GM12878 (cell line): Measurements from ENCODE around the gene BPI. TPM values are rescaled to one million over a fixed set of nuclear protein-coding genes. Genes with fewer than 3 reads are reported as not detected.

Experiments
- ATAC-seq: fragments of 200-7000 bp; cut with Tn5 transposase; 3 replicates; pipeline ENCODE4 v1.9.1; 2020; ENCODE audit warnings: mild to moderate bottlenecking, moderate library complexity
- BruUV-seq: library from RNA; stranded (reverse); fragments of 400-500 nt; replicated peaks from 2 replicates; lab custom pipeline; 2021; lab: Mats Ljungman, UMichigan
- CTCF ChIA-PET: fragments of 300-600 bp; sonication (Branson Sonifier 250); formaldehyde crosslinking; extraction: SDS; loops from one replicate; lab custom pipeline; 2021; ENCODE audit warnings: inconsistent platforms; lab: Yijun Ruan, JAX
- POLR2A ChIA-PET: fragments of 350-600 bp; formaldehyde crosslinking; extraction: SDS; loops from one replicate; lab custom pipeline; 2021; ENCODE audit warnings: inconsistent platforms; lab: Charles Lee
- RAD21 ChIA-PET: fragments of 300-600 bp; sonication (Branson Sonifier 250); formaldehyde crosslinking; loops from one replicate; lab custom pipeline; 2023; ENCODE audit warnings: antibody characterized with exemption; ENCODE audit not compliant: unreplicated experiment; lab: Charles Lee
- SMC1A ChIA-PET: fragments of 300-600 bp; sonication (Branson Sonifier 250); formaldehyde crosslinking; loops from one replicate; lab custom pipeline; 2023; ENCODE audit not compliant: unreplicated experiment, uncharacterized antibody; lab: Charles Lee
- DNase-seq: peaks from one replicate; pipeline ENCODE4 v3.0.0-alpha.2; 2011; ENCODE audit warnings: low read depth, low spot score
- FAIRE-seq: peaks from 3 replicates; lab custom pipeline; 2011; peaks lifted over from hg19 to GRCh38; lab: Jason Lieb, UNC
- H2AFZ ChIP-seq: 2 replicates; pipeline ENCODE4 v1.6.0; 2011; ENCODE audit warnings: low read depth, low read length, control low read depth; ENCODE audit not compliant: control insufficient read depth
- H3K27ac ChIP-seq: 2 replicates; pipeline ENCODE4 v1.5.1; 2011; ENCODE audit warnings: control low read depth; ENCODE audit not compliant: control insufficient read depth, insufficient read depth
- H3K27me3 ChIP-seq, 2 experiments: replicated peaks in 1 of 2; 2 replicates each; pipeline versions ENCODE4 v1.6.0 to v1.6.1; 2011; ENCODE audit warnings: low read length in 1 of 2; ENCODE audit not compliant: control insufficient read depth in 2 of 2, insufficient read depth in 2 of 2
- H3K36me3 ChIP-seq, 2 experiments: 2 replicates each; pipeline ENCODE4 v1.5.1; 2011; ENCODE audit warnings: low read length in 1 of 2; ENCODE audit not compliant: control insufficient read depth in 2 of 2, insufficient read depth in 2 of 2
- H3K4me1 ChIP-seq: 2 replicates; pipeline ENCODE4 v1.6.1; 2011; ENCODE audit warnings: mild to moderate bottlenecking, low read length, moderate library complexity, mixed read lengths; ENCODE audit not compliant: control insufficient read depth, insufficient read depth
- H3K4me2 ChIP-seq: 2 replicates; pipeline ENCODE4 v1.6.0; 2011; ENCODE audit warnings: control low read depth; ENCODE audit not compliant: control insufficient read depth, insufficient read depth
- H3K4me3 ChIP-seq: fragments of 200-600 bp; sonication (generic); 2 replicates; pipeline ENCODE4 v1.5.1; 2016
- H3K79me2 ChIP-seq: 2 replicates; pipeline ENCODE4 v1.6.0; 2011; ENCODE audit warnings: low read length; ENCODE audit not compliant: control insufficient read depth, insufficient read depth
- H3K9ac ChIP-seq: 2 replicates; pipeline ENCODE4 v1.8.0; 2011; ENCODE audit warnings: low read length, control low read depth, mixed read lengths; ENCODE audit not compliant: control insufficient read depth, insufficient read depth
- H3K9me3 ChIP-seq: replicated peaks from 3 replicates; pipeline ENCODE4 v1.5.1; 2011; ENCODE audit warnings: mild to moderate bottlenecking, low read length; ENCODE audit not compliant: control insufficient read depth, insufficient read depth
- H4K20me1 ChIP-seq: 2 replicates; pipeline ENCODE4 v1.6.0; 2011; ENCODE audit not compliant: control insufficient read depth, insufficient read depth
- BHLHE40 ChIP-seq, 2 experiments: fragments of 450-650 bp in 1 of 2; IDR thresholded peaks; 2 replicates each; pipeline ENCODE4 v1.6.1; 2011 to 2017; ENCODE audit warnings: low read depth in 2 of 2, borderline replicate concordance in 1 of 2, improper control_type of control experiment in 1 of 2, low read length in 1 of 2, mild to moderate bottlenecking in 1 of 2
- FOS ChIP-seq: IDR thresholded peaks from 3 replicates; pipeline ENCODE4 v1.6.1; 2011; ENCODE audit warnings: borderline replicate concordance; ENCODE audit not compliant: insufficient read length; ENCODE audit errors: extremely low read depth
- PAX5 ChIP-seq: IDR thresholded peaks from 2 replicates; pipeline ENCODE4 v1.6.1; 2011; ENCODE audit warnings: low read depth, low read length, borderline replicate concordance
- ZNF384 ChIP-seq: IDR thresholded peaks from 2 replicates; pipeline ENCODE4 v1.6.1; 2012; ENCODE audit warnings: low read depth, mild to moderate bottlenecking, low read length, improper control_type of control experiment, borderline replicate concordance
- ZSCAN29 ChIP-seq: fragments of 450-650 bp; IDR thresholded peaks from 2 replicates; pipeline ENCODE4 v1.6.1; 2017; ENCODE audit warnings: mild to moderate bottlenecking, moderate library complexity
- WGBS: methylation state at CpG from one replicate; pipeline ENCODE4 v1.1.6; 2016; ENCODE audit warnings: low lambda C conversion rate; ENCODE audit not compliant: insufficient replicate concordance, insufficient coverage; ENCODE audit errors: missing lambda C conversion rate; 5-methylcytosine and 5-hydroxymethylcytosine counted together
- in situ Hi-C: fragments of 300-500 bp; cut with MboI; formaldehyde crosslinking; loops from 9 replicates; pipeline ENCODE4 v1.14.3; 2018; ENCODE audit warnings: mixed read lengths
- intact Hi-C: fragments of 100-400 bp; cut with micrococcal nuclease; formaldehyde crosslinking; loops from one replicate; pipeline ENCODE4 v1.14.2; 2022; ENCODE audit not compliant: unreplicated experiment
- polyA plus RNA-seq, 11 experiments: library from polyadenylated mRNA; depleted of rRNA in 4 of 11; unstranded in 6 of 11; stranded (reverse) in 5 of 11; fragments of >200 nt; fragmentation: Nextera tagmentation in 4 of 11; fragmentation: Illumina TruSeq in 1 of 11; extraction: Ambion mirVana in 4 of 11; extraction: Trizol in 1 of 11; gene quantifications; 1 replicate in 1 of 11; 2 replicates in 10 of 11; pipeline versions ENCODE4 v1.2.1 to v1.2.3, GENCODE V29; 2011 to 2016; ENCODE audit warnings: inconsistent platforms in 2 of 11, missing spikeins in 2 of 11, low read depth in 1 of 11
- total RNA-seq, 4 experiments: library from RNA; depleted of rRNA in 3 of 4; stranded (reverse); fragments of >200 nt in 3 of 4; fragmentation: Illumina TruSeq in 1 of 4; extraction: Trizol in 1 of 4; gene quantifications; 2 replicates each; pipeline versions ENCODE4 v1.2.1 to v1.2.3, GENCODE V29; 2013 to 2021
- TF ChIP-seq, protein P1 (sequence below): fragments of 450-650 bp; formaldehyde crosslinking; IDR thresholded peaks from 2 replicates; pipeline ENCODE4 v1.4.0; 2022; ENCODE audit warnings: mild to moderate bottlenecking, moderate library complexity
- TF ChIP-seq, protein P2 (sequence below): IDR thresholded peaks from 2 replicates; pipeline ENCODE4 v1.6.1; 2011; ENCODE audit warnings: borderline replicate concordance, low read depth, mild to moderate bottlenecking, moderate library complexity, mixed read lengths, low read length; ENCODE audit not compliant: insufficient read depth; ENCODE audit errors: extremely low read length
- TF ChIP-seq, protein P3 (sequence below): IDR thresholded peaks from 2 replicates; pipeline ENCODE4 v1.6.1; 2012; ENCODE audit warnings: low read depth, low read length, improper control_type of control experiment
- TF ChIP-seq, protein P4 (sequence below): fragments of 450-650 bp; IDR thresholded peaks from 2 replicates; pipeline ENCODE4 v1.6.1; 2017; ENCODE audit warnings: mild to moderate bottlenecking

BPI gene
- total and polyA plus RNA-seq, 10 of the 15 experiments (the other 5 are each of a cell fraction or from before 2014, with no cell fraction given), result not detected

DNA sequence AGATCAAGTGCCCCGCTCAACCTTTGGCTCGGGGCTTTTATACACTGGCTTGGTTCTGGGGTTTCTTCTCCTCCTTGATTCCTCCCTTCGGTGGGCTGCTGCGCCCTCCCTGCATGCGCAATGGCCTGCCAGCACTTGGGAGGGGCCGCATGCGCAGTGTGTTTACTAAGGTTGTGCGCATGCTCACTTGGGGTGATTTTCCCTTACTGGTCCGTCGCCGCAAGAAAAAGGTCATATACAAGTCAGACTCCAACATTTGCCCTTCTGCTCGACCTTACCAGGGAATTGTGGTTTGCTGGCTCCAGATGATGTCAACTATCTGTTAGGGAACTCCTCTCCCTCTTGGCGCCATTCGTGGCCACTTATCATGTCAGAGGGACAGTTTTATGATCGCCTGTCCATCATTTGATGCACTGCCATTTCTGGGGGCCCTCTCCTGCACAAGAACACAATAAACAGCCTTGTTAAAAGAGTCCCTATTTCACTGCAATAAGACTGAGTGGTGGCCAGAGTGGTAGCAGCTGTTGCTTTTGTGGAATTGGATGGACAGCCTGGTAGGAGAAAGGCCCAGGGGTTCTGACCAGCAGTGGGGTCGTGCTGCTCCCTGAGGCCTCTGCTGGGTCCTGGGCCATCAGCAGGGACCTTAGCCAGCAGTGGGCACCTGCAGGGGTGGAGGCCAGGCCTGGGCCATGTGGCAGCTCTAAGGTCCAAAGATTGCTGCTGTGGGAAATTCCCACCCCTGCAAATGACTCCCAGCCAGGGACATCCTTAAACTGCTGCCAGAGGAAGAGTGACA lies 39.6 kb downstream of the BPI start:
- ATAC-seq, result no peak
- no peaks in the 10 kb centered on the region for H3K4me1 ChIP-seq
- ChIA-PET RAD21 (no interaction called here), POLR2A (no interaction called here), SMC1A (no interaction called here), CTCF (no interaction called here)
- H3K9me3 ChIP-seq, result no peaks in the 10 kb centered on the region; the same call in 2 of the 3 replicates
- BruUV-seq, result no TSS peak
- no peak overlapping the region for H3K9ac ChIP-seq
- in situ Hi-C loops, result no loop called here
- 29% methylated on average over 16 of the region's 16 CpGs for WGBS
- no peaks in the 10 kb centered on the region for H3K36me3 ChIP-seq
- no peak overlapping the region for H3K27ac ChIP-seq
- H3K4me2 ChIP-seq, result no peak overlapping the region
- no peak overlapping the region for H2AFZ ChIP-seq
- no peaks in the 10 kb centered on the region for H3K79me2 ChIP-seq
- H4K20me1 ChIP-seq, result no peaks in the 10 kb centered on the region
- peaks cover 0 to 3% of the 10 kb centered on the region in 2 experiments; a peak in 1 of 4 replicates for H3K27me3 ChIP-seq
- intact Hi-C loops, result no loop called here
- no peak for DNase-seq
- FAIRE-seq, result no peak
- no peak for TF ChIP-seq ZNF384
- no peak for TF ChIP-seq ZSCAN29
- TF ChIP-seq, protein P1, sequence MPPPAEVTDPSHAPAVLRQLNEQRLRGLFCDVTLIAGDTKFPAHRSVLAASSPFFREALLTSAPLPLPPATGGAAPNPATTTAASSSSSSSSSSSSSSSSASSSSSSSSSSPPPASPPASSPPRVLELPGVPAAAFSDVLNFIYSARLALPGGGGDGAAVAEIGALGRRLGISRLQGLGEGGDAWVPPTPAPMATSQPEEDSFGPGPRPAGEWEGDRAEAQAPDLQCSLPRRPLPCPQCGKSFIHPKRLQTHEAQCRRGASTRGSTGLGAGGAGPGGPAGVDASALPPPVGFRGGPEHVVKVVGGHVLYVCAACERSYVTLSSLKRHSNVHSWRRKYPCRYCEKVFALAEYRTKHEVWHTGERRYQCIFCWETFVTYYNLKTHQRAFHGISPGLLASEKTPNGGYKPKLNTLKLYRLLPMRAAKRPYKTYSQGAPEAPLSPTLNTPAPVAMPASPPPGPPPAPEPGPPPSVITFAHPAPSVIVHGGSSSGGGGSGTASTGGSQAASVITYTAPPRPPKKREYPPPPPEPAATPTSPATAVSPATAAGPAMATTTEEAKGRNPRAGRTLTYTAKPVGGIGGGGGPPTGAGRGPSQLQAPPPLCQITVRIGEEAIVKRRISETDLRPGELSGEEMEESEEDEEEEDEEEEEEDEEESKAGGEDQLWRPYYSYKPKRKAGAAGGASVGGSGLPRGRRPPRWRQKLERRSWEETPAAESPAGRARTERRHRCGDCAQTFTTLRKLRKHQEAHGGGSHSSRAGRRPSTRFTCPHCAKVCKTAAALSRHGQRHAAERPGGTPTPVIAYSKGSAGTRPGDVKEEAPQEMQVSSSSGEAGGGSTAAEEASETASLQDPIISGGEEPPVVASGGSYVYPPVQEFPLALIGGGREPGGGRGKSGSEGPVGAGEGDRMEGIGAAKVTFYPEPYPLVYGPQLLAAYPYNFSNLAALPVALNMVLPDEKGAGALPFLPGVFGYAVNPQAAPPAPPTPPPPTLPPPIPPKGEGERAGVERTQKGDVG (CRISPR knock-in tag), result no peak
- TF ChIP-seq, protein P2, sequence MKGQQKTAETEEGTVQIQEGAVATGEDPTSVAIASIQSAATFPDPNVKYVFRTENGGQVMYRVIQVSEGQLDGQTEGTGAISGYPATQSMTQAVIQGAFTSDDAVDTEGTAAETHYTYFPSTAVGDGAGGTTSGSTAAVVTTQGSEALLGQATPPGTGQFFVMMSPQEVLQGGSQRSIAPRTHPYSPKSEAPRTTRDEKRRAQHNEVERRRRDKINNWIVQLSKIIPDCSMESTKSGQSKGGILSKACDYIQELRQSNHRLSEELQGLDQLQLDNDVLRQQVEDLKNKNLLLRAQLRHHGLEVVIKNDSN, result no peak
- TF ChIP-seq, protein P3, sequence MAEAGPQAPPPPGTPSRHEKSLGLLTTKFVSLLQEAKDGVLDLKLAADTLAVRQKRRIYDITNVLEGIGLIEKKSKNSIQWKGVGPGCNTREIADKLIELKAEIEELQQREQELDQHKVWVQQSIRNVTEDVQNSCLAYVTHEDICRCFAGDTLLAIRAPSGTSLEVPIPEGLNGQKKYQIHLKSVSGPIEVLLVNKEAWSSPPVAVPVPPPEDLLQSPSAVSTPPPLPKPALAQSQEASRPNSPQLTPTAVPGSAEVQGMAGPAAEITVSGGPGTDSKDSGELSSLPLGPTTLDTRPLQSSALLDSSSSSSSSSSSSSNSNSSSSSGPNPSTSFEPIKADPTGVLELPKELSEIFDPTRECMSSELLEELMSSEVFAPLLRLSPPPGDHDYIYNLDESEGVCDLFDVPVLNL, result no peak
- TF ChIP-seq, protein P4, sequence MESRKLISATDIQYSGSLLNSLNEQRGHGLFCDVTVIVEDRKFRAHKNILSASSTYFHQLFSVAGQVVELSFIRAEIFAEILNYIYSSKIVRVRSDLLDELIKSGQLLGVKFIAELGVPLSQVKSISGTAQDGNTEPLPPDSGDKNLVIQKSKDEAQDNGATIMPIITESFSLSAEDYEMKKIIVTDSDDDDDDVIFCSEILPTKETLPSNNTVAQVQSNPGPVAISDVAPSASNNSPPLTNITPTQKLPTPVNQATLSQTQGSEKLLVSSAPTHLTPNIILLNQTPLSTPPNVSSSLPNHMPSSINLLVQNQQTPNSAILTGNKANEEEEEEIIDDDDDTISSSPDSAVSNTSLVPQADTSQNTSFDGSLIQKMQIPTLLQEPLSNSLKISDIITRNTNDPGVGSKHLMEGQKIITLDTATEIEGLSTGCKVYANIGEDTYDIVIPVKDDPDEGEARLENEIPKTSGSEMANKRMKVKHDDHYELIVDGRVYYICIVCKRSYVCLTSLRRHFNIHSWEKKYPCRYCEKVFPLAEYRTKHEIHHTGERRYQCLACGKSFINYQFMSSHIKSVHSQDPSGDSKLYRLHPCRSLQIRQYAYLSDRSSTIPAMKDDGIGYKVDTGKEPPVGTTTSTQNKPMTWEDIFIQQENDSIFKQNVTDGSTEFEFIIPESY, result no peak
- no peak for TF ChIP-seq FOS
- TF ChIP-seq PAX5, result no peak
- TF ChIP-seq BHLHE40 (IDR thresholded peaks at IDR 0.05; ENCODE audit: borderline replicate concordance in 1 of 2, low read depth in 2 of 2, low read length in 1 of 2), result no peak
- no peak overlapping the region for H3K4me3 ChIP-seq
